ENCODE results near the gene KHDC1. TPM values are rescaled to one million over a fixed set of nuclear protein-coding genes. Genes with fewer than 3 reads are reported as not detected.

KHDC1 gene
- total RNA-seq, 1 experiment from 2014 or later = 7.7 TPM

DNA sequence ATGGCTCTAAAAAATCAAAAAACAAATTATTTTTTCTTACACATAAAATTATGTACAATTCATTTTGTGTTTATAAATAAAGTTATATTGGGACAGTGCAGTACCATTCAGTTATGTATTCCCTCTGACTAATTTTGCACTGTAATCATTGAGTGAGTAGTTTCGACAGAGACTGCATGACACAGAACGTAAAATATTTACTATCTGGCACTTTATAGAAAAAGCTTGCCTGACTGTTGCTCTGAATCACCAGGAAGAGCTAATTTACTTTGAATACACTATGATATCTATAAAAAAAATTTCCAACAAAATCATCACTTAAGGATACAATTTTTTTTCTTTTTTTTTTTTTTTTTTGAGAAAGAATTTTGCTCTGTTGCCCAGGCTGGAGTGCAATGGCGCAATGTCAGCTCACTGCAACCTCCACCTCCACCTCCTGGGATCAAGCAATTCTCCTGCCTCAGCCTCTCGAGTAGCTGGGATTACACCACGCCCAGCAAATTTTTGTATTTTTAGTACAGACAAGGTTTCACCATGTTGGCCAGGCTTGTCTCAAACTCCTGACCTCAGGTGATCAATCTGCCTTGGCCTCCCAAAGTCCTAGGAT, 26.7 kb downstream of the KHDC1 start:
- no peak overlapping the region; a peak in 1 of 7 replicates for H3K27ac Mint-ChIP-seq
- no peaks in the 10 kb centered on the region for H3K23me2 ChIP-seq (ENCODE audit: insufficient read length, low read depth, low read length, poor library complexity, severe bottlenecking)
- peaks cover 0 to 5% of the 10 kb centered on the region in 2 experiments; a peak in 2 of 4 replicates for H3K4me1 Mint-ChIP-seq

More for the DNA sequence above, 26.7 kb downstream of the KHDC1 start:
- H2BK20ac ChIP-seq (ENCODE audit: low read depth, low read length, poor library complexity, severe bottlenecking) = no peak overlapping the region
- H4K20me1 ChIP-seq (ENCODE audit: control insufficient read depth, insufficient read depth, insufficient read length) = no peaks in the 10 kb centered on the region
- no peak overlapping the region for H2AFZ ChIP-seq (ENCODE audit: low read length)
- no peak overlapping the region for H3K18ac ChIP-seq (ENCODE audit: insufficient read length, low read depth, low read length)
- WGBS (ENCODE audit: extremely low coverage, insufficient read length, low lambda C conversion rate) = no CpG with 5 or more reads among the region's 5 CpGs
- no peak overlapping the region for H3K9ac ChIP-seq (ENCODE audit: extremely low read depth, insufficient read length, low read length)
- H2BK12ac ChIP-seq (ENCODE audit: insufficient read length, low read depth, low read length) = no peak overlapping the region
- H3K79me2 ChIP-seq (ENCODE audit: insufficient read depth, low read length) = no peaks in the 10 kb centered on the region
- H3K9me3 ChIP-seq (ENCODE audit: control insufficient read depth, low read depth, low read length) = no peaks in the 10 kb centered on the region
- H3K4me1 ChIP-seq (ENCODE audit: insufficient read depth, low read length) = no peaks in the 10 kb centered on the region
- H4K5ac ChIP-seq (ENCODE audit: insufficient read length, low read depth, low read length) = no peak overlapping the region
- H4K8ac ChIP-seq (replicated peaks; ENCODE audit: insufficient read length, low read depth, low read length) = no peak overlapping the region
- H3K14ac ChIP-seq (ENCODE audit: insufficient read depth, low read length) = no peak overlapping the region
- H2BK120ac ChIP-seq (ENCODE audit: low read depth, low read length, poor library complexity, severe bottlenecking) = no peak overlapping the region
- H3K23ac ChIP-seq (ENCODE audit: insufficient read length, low read depth, low read length) = no peak overlapping the region
- H2AK5ac ChIP-seq (ENCODE audit: insufficient read length, low read length) = no peak overlapping the region
- no peak for DNase-seq
- H3K4ac ChIP-seq (ENCODE audit: low read depth, low read length) = no peak overlapping the region
- Mint-ChIP-seq H3K27me3 (ENCODE audit: low read depth) (no peaks in the 10 kb centered on the region), H3K9me3 (no peaks in the 10 kb centered on the region), H3K36me3 (ENCODE audit: insufficient read depth in 1 of 3, low read depth in 3 of 3) (no peaks in the 10 kb centered on the region), H3K4me3 (no peak overlapping the region)
- no peak overlapping the region for H3K4me2 ChIP-seq (ENCODE audit: insufficient read depth, insufficient read length, low read length)
- no peak overlapping the region for H3T11ph ChIP-seq (ENCODE audit: low read length)
- H3K27me3 ChIP-seq (ENCODE audit: insufficient read depth, low read length) = no peaks in the 10 kb centered on the region
- no peak overlapping the region for H2BK5ac ChIP-seq (ENCODE audit: insufficient read length, low read length)
- no peak overlapping the region for H3K56ac ChIP-seq (ENCODE audit: insufficient read length, low read depth, low read length)
- H3K79me1 ChIP-seq (ENCODE audit: insufficient read depth, low read depth, low read length, poor library complexity, severe bottlenecking) = no peaks in the 10 kb centered on the region
- TF ChIP-seq, protein P1, sequence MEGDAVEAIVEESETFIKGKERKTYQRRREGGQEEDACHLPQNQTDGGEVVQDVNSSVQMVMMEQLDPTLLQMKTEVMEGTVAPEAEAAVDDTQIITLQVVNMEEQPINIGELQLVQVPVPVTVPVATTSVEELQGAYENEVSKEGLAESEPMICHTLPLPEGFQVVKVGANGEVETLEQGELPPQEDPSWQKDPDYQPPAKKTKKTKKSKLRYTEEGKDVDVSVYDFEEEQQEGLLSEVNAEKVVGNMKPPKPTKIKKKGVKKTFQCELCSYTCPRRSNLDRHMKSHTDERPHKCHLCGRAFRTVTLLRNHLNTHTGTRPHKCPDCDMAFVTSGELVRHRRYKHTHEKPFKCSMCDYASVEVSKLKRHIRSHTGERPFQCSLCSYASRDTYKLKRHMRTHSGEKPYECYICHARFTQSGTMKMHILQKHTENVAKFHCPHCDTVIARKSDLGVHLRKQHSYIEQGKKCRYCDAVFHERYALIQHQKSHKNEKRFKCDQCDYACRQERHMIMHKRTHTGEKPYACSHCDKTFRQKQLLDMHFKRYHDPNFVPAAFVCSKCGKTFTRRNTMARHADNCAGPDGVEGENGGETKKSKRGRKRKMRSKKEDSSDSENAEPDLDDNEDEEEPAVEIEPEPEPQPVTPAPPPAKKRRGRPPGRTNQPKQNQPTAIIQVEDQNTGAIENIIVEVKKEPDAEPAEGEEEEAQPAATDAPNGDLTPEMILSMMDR (conservative IDR thresholded peaks at IDR 0.05) = no peak
- no peak overlapping the region for H3K27ac ChIP-seq (ENCODE audit: insufficient read length, low read depth, low read length)
- no peak overlapping the region for H2BK15ac ChIP-seq (ENCODE audit: low read depth, low read length)
- H4K91ac ChIP-seq (ENCODE audit: insufficient read length, low read depth, low read length) = no peak overlapping the region
